ENCODE results near the gene MYCN. TPM values are rescaled to one million over a fixed set of nuclear protein-coding genes. Genes with fewer than 3 reads are reported as not detected.

Gene MYCN
- total RNA-seq, 1 experiment from 2014 or later: 68.3 TPM

DNA sequence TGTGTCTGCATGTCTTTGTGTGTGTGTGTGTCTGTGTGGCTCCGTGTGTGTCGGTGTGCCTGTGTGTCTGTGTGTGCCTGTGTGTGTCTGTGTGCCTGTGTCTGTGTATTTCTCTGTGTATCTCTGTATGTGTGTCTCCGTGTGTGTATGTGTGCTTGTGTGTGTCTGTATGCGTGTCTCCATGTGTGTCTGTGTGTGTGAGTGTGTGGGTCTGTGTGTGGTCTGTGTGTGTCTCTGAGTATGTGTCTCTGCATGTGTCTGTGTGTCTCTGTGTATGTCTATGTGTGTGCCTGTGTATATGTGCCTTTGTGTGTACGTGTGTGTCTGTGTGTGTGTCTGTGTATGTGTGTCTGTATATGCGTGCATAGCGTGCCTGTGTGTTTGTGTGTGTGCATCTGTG lies 45.2 kb downstream of the MYCN start:
- DNase-seq (ENCODE audit: low spot score): no peak
- peak; percentile 25; the same call in 1 of the 2 replicates for TF ChIP-seq NFE2L1 (CRISPR knock-in tag; IDR thresholded peaks at IDR 0.05)
- no peak for TF ChIP-seq MYBL2 (CRISPR knock-in tag; IDR thresholded peaks at IDR 0.05)
- H3K36me3 Mint-ChIP-seq: no peaks in the 10 kb centered on the region
- peaks cover 48% of the 10 kb centered on the region for H3K4me1 Mint-ChIP-seq
- ChIA-PET CTCF (no interaction called here), POLR2A (no interaction called here)
- no peaks in the 10 kb centered on the region for H3K9me3 Mint-ChIP-seq
- no peak for ATAC-seq
- H3K4me3 Mint-ChIP-seq: no peak overlapping the region
- H3K27me3 Mint-ChIP-seq (ENCODE audit: low read depth): no peaks in the 10 kb centered on the region
- H3K27ac Mint-ChIP-seq: no peak overlapping the region

- ATAC-seq (no peak), DNase-seq (ENCODE audit: low spot score) (no peak)
- H3K4me3 Mint-ChIP-seq: no peak overlapping the region
- H3K36me3 Mint-ChIP-seq: no peaks in the 10 kb centered on the region
- CTCF ChIA-PET: interaction anchor here (1.6 kb wide), 1 partner anchor 28 kb away, joined by 4 read pairs; no protein-coding TSS in a partner anchor
- TF ChIP-seq, protein P1, sequence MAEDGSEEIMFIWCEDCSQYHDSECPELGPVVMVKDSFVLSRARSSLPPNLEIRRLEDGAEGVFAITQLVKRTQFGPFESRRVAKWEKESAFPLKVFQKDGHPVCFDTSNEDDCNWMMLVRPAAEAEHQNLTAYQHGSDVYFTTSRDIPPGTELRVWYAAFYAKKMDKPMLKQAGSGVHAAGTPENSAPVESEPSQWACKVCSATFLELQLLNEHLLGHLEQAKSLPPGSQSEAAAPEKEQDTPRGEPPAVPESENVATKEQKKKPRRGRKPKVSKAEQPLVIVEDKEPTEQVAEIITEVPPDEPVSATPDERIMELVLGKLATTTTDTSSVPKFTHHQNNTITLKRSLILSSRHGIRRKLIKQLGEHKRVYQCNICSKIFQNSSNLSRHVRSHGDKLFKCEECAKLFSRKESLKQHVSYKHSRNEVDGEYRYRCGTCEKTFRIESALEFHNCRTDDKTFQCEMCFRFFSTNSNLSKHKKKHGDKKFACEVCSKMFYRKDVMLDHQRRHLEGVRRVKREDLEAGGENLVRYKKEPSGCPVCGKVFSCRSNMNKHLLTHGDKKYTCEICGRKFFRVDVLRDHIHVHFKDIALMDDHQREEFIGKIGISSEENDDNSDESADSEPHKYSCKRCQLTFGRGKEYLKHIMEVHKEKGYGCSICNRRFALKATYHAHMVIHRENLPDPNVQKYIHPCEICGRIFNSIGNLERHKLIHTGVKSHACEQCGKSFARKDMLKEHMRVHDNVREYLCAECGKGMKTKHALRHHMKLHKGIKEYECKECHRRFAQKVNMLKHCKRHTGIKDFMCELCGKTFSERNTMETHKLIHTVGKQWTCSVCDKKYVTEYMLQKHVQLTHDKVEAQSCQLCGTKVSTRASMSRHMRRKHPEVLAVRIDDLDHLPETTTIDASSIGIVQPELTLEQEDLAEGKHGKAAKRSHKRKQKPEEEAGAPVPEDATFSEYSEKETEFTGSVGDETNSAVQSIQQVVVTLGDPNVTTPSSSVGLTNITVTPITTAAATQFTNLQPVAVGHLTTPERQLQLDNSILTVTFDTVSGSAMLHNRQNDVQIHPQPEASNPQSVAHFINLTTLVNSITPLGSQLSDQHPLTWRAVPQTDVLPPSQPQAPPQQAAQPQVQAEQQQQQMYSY (CRISPR knock-in tag; IDR thresholded peaks at IDR 0.05): peak; percentile 54; the same call in 1 of the 2 replicates
- TF ChIP-seq RELA (CRISPR knock-in tag; IDR thresholded peaks at IDR 0.05; ENCODE audit: borderline replicate concordance): no peak
- no peaks in the 10 kb centered on the region for H3K9me3 Mint-ChIP-seq
- H3K4me1 Mint-ChIP-seq: peaks cover 51% of the 10 kb centered on the region
- POLR2A ChIA-PET: no interaction called here
- no peak overlapping the region for H3K27ac Mint-ChIP-seq
- H3K27me3 Mint-ChIP-seq (ENCODE audit: low read depth): no peaks in the 10 kb centered on the region
Observed at GRCh38 chr2:15986068-15986560, 45.8 kb downstream of the MYCN start.

DNA sequence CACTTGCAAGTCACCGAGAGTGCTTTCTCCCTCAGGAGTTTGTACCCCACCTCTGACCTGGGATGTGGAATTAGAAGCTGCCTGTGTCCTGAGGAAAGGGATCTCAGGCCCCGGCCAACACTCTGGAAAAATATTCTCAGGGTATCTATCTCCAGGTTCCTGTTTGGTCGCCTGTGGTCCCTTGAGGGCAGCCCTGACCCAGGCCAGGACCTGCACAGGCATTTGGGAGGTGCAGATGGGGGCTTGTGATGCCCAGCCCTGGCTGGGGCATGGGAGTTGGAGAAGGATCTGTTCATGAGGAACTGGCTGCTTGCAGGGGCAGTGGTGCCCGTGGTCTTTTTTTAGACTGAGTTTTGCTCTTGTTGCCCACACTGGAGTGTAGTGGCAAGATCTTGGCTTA lies 46.3 kb downstream of the MYCN start:
- H3K27ac Mint-ChIP-seq: no peak overlapping the region
- H3K4me3 Mint-ChIP-seq: no peak overlapping the region
- CTCF ChIA-PET: interaction anchor here (1.1 to 1.6 kb wide), 2 partner anchors 28 to 43 kb away, joined by 4 read pairs; no protein-coding TSS in a partner anchor
- DNase-seq (ENCODE audit: low spot score) (no peak), ATAC-seq (no peak)
- H3K9me3 Mint-ChIP-seq: no peaks in the 10 kb centered on the region
- no peaks in the 10 kb centered on the region for H3K36me3 Mint-ChIP-seq
- peaks cover 53% of the 10 kb centered on the region for H3K4me1 Mint-ChIP-seq
- no peaks in the 10 kb centered on the region for H3K27me3 Mint-ChIP-seq (ENCODE audit: low read depth)
- POLR2A ChIA-PET: no interaction called here
- TF ChIP-seq NR3C1 (CRISPR knock-in tag; conservative IDR thresholded peaks at IDR 0.05; ENCODE audit: low read depth) (no peak), ZNF232 (CRISPR knock-in tag; IDR thresholded peaks at IDR 0.05) (no peak), ZNF671 (CRISPR knock-in tag; IDR thresholded peaks at IDR 0.05) (no peak), ZNF423 (CRISPR knock-in tag; IDR thresholded peaks at IDR 0.05) (no peak), NR1H2 (CRISPR knock-in tag; IDR thresholded peaks at IDR 0.05) (no peak), CREB1 (CRISPR knock-in tag; IDR thresholded peaks at IDR 0.05) (no peak), ELF4 (CRISPR knock-in tag; IDR thresholded peaks at IDR 0.05; ENCODE audit: low read depth) (no peak)
- TF ChIP-seq, protein P2, sequence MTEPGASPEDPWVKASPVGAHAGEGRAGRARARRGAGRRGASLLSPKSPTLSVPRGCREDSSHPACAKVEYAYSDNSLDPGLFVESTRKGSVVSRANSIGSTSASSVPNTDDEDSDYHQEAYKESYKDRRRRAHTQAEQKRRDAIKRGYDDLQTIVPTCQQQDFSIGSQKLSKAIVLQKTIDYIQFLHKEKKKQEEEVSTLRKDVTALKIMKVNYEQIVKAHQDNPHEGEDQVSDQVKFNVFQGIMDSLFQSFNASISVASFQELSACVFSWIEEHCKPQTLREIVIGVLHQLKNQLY (CRISPR knock-in tag; IDR thresholded peaks at IDR 0.05): no peak
- TF ChIP-seq, protein P3, sequence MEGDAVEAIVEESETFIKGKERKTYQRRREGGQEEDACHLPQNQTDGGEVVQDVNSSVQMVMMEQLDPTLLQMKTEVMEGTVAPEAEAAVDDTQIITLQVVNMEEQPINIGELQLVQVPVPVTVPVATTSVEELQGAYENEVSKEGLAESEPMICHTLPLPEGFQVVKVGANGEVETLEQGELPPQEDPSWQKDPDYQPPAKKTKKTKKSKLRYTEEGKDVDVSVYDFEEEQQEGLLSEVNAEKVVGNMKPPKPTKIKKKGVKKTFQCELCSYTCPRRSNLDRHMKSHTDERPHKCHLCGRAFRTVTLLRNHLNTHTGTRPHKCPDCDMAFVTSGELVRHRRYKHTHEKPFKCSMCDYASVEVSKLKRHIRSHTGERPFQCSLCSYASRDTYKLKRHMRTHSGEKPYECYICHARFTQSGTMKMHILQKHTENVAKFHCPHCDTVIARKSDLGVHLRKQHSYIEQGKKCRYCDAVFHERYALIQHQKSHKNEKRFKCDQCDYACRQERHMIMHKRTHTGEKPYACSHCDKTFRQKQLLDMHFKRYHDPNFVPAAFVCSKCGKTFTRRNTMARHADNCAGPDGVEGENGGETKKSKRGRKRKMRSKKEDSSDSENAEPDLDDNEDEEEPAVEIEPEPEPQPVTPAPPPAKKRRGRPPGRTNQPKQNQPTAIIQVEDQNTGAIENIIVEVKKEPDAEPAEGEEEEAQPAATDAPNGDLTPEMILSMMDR (IDR thresholded peaks at IDR 0.05): no peak
- TF ChIP-seq, protein P4, sequence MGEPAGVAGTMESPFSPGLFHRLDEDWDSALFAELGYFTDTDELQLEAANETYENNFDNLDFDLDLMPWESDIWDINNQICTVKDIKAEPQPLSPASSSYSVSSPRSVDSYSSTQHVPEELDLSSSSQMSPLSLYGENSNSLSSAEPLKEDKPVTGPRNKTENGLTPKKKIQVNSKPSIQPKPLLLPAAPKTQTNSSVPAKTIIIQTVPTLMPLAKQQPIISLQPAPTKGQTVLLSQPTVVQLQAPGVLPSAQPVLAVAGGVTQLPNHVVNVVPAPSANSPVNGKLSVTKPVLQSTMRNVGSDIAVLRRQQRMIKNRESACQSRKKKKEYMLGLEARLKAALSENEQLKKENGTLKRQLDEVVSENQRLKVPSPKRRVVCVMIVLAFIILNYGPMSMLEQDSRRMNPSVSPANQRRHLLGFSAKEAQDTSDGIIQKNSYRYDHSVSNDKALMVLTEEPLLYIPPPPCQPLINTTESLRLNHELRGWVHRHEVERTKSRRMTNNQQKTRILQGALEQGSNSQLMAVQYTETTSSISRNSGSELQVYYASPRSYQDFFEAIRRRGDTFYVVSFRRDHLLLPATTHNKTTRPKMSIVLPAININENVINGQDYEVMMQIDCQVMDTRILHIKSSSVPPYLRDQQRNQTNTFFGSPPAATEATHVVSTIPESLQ (CRISPR knock-in tag; IDR thresholded peaks at IDR 0.05): no peak
- TF ChIP-seq, protein P5, sequence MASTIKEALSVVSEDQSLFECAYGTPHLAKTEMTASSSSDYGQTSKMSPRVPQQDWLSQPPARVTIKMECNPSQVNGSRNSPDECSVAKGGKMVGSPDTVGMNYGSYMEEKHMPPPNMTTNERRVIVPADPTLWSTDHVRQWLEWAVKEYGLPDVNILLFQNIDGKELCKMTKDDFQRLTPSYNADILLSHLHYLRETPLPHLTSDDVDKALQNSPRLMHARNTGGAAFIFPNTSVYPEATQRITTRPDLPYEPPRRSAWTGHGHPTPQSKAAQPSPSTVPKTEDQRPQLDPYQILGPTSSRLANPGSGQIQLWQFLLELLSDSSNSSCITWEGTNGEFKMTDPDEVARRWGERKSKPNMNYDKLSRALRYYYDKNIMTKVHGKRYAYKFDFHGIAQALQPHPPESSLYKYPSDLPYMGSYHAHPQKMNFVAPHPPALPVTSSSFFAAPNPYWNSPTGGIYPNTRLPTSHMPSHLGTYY (CRISPR knock-in tag; IDR thresholded peaks at IDR 0.05): no peak
- TF ChIP-seq, protein P6, sequence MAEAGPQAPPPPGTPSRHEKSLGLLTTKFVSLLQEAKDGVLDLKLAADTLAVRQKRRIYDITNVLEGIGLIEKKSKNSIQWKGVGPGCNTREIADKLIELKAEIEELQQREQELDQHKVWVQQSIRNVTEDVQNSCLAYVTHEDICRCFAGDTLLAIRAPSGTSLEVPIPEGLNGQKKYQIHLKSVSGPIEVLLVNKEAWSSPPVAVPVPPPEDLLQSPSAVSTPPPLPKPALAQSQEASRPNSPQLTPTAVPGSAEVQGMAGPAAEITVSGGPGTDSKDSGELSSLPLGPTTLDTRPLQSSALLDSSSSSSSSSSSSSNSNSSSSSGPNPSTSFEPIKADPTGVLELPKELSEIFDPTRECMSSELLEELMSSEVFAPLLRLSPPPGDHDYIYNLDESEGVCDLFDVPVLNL (CRISPR knock-in tag; IDR thresholded peaks at IDR 0.05; ENCODE audit: borderline replicate concordance, low read depth): no peak
- TF ChIP-seq, protein P1 (CRISPR knock-in tag; IDR thresholded peaks at IDR 0.05): no peak

Measured in WTC11 (cell line).